Tibial nerve (tissue), 4 donors: ENCODE measurements around the gene PAQR7. TPM values are rescaled to one million over a fixed set of nuclear protein-coding genes. Genes with fewer than 3 reads are reported as not detected.

Source experiments
- DNase-seq, 2 donors: peaks; one replicate each; pipeline ENCODE4 v3.0.0-alpha.2; 2019; ENCODE audit warnings: low spot score in 2 of 2
- H3K27ac ChIP-seq, 4 donors: fragments of 200-600 bp; sonication (generic) in 3 of 4; one replicate each; pipeline ENCODE4 v1.5.1; 2017 to 2019; ENCODE audit warnings: mild to moderate bottlenecking in 1 of 4
- H3K27me3 ChIP-seq, 2 donors: fragments of 200-600 bp; sonication (generic) in 1 of 2; one replicate each; pipeline versions ENCODE4 v1.5.1 to v1.6.0; 2017 to 2019
- H3K36me3 ChIP-seq, 3 donors: fragments of 200-600 bp; sonication (generic); one replicate each; pipeline ENCODE4 v1.5.1; 2018 to 2019
- H3K4me1 ChIP-seq, 4 donors: fragments of 200-600 bp; sonication (generic) in 3 of 4; one replicate each; pipeline ENCODE4 v1.5.1; 2017 to 2019
- H3K4me3 ChIP-seq, 4 donors: fragments of 200-600 bp; sonication (generic) in 3 of 4; one replicate each; pipeline ENCODE4 v1.5.1; 2017 to 2019; ENCODE audit warnings: mild to moderate bottlenecking in 1 of 4, moderate library complexity in 1 of 4
- H3K9me3 ChIP-seq, 4 donors: fragments of 200-600 bp; sonication (generic) in 3 of 4; one replicate each; pipeline ENCODE4 v1.5.1; 2017 to 2019
- EP300 ChIP-seq, 2 donors: sonication (generic); formaldehyde crosslinking; IDR thresholded peaks; one replicate each; pipeline ENCODE4 v1.6.1; 2017; ENCODE audit warnings: antibody characterized with exemption in 2 of 2, mild to moderate bottlenecking in 1 of 2
- POLR2A ChIP-seq, 2 donors: fragments of 450-650 bp; IDR thresholded peaks; one replicate each; pipeline ENCODE4 v1.6.1; 2017; ENCODE audit warnings: antibody characterized with exemption in 2 of 2, mild to moderate bottlenecking in 2 of 2, moderate library complexity in 2 of 2
- WGBS, 2 donors: methylation state at CpG; one replicate each; pipeline ENCODE4 v1.1.5; 2018; 5-methylcytosine and 5-hydroxymethylcytosine counted together
- total RNA-seq, 4 donors: library from RNA; depleted of rRNA; stranded (reverse); fragments of >200 nt; gene quantifications; one replicate each; pipeline ENCODE4 v1.1.0, GENCODE V29; 2016
- TF ChIP-seq, protein P1 (sequence below), 5 experiments: fragments of 200-600 bp in 3 of 5; fragments of 450-650 bp in 2 of 5; sonication (generic) in 3 of 5; IDR thresholded peaks; one replicate each; pipeline ENCODE4 v1.5.1; 2016 to 2019; ENCODE audit warnings: antibody characterized with exemption in 5 of 5, mild to moderate bottlenecking in 3 of 5, moderate library complexity in 2 of 5

PAQR7 gene
- total RNA-seq, 4 donors from 2014 or later = 5.4 to 8.7 (median 7.5) TPM

DNA sequence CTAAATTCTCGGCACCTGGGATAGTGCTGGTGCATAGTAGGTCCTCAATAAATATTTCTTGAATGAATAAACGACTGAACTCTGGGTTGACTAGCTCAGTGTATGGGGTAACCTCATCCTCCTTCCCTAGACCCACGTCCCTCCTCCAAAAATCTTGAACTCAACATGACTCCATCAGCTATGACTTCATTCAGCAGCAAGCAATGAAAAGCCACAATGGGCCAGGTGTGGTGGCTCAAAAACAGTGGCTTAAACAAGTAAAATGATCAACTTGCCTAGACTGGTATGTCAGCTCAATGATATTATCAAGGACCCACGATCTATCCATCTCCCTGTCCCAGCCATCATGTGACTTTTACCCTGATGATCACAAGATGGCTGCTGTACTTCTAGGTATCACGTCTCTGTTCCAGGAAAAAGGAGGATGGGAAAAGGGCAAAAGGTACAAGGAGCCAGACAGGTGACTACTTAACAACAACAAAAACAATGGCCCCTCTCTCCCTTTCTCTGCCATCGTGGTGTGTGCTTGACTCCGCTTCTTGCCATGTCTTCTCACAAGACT, 13.0 kb upstream of the PAQR7 start:
- 78 to 79% methylated on average over 7 of the region's 7 CpGs for WGBS, 2 donors
- no peak for TF ChIP-seq EP300 (IDR thresholded peaks at IDR 0.05)
- TF ChIP-seq, protein P1, sequence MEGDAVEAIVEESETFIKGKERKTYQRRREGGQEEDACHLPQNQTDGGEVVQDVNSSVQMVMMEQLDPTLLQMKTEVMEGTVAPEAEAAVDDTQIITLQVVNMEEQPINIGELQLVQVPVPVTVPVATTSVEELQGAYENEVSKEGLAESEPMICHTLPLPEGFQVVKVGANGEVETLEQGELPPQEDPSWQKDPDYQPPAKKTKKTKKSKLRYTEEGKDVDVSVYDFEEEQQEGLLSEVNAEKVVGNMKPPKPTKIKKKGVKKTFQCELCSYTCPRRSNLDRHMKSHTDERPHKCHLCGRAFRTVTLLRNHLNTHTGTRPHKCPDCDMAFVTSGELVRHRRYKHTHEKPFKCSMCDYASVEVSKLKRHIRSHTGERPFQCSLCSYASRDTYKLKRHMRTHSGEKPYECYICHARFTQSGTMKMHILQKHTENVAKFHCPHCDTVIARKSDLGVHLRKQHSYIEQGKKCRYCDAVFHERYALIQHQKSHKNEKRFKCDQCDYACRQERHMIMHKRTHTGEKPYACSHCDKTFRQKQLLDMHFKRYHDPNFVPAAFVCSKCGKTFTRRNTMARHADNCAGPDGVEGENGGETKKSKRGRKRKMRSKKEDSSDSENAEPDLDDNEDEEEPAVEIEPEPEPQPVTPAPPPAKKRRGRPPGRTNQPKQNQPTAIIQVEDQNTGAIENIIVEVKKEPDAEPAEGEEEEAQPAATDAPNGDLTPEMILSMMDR (IDR thresholded peaks at IDR 0.05) = no peak
- TF ChIP-seq POLR2A (IDR thresholded peaks at IDR 0.05) = no peak
- DNase-seq = no peak

DNA sequence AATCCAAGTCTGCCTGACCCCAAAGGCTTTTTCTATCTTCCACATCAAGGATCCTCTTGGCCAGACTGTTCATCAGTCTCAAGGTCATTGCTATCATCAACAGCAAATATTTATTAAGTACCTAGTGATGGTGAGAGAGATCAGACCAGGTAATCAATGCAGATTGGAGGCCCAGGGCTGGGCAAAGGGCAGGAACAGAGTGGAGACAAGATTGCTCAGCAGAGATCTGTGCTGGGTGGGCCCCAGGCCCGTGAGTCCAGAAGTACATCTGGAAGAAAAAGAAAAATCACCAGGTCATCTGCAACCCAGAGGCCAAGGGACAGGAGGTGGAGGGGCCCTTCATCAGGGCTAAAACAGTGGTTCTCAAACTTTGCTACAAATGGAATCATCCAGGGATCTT, 10.1 kb upstream of the PAQR7 start:
- H3K4me1 ChIP-seq = peaks cover 0 to 8% (median 0%) of the 10 kb centered on the region in 4 donors
- peaks cover 0 to 4% (median 0%) of the 10 kb centered on the region in 3 donors for H3K36me3 ChIP-seq
- no peak overlapping the region for H3K4me3 ChIP-seq
- WGBS, 2 donors = 59 to 83% methylated on average over 1 of the region's 1 CpG
- DNase-seq = no peak
- H3K27me3 ChIP-seq = no peaks in the 10 kb centered on the region
- TF ChIP-seq EP300 (IDR thresholded peaks at IDR 0.05) (no peak), POLR2A (IDR thresholded peaks at IDR 0.05) (no peak)
- TF ChIP-seq, protein P1 (IDR thresholded peaks at IDR 0.05) = no peak
- no peaks in the 10 kb centered on the region for H3K9me3 ChIP-seq
- H3K27ac ChIP-seq = no peak overlapping the region

More for the DNA sequence above, 13.0 kb upstream of the PAQR7 start:
- Histone ChIP-seq H3K27me3 (no peaks in the 10 kb centered on the region), H3K4me3 (no peak overlapping the region), H3K27ac (no peak overlapping the region), H3K36me3 (peaks cover 0 to 4% (median 0%) of the 10 kb centered on the region in 3 donors), H3K9me3 (no peaks in the 10 kb centered on the region), H3K4me1 (peaks cover 0 to 33% (median 9%) of the 10 kb centered on the region in 4 donors)

DNA sequence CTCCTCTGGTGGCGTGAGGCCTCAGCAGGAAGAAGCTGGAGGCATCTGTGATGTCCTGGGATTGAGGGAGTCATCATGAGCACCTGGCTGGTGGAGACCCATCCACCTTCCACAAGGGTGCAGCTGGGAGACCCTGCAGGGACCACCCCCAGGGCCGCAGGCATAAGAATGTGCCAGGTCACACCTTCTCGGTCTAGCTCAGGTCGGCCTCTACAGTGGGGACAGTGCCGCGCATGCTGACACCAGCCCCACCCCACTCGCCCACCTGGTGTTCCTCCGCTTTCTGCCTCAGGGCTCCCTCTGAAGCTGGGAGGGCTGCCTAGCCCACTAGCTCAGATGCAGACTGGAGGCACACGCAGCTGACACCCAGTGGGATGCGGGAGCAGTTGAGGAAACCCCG, 5.8 kb upstream of the PAQR7 start:
- no peak for TF ChIP-seq POLR2A (IDR thresholded peaks at IDR 0.05)
- TF ChIP-seq EP300 (IDR thresholded peaks at IDR 0.05) = no peak
- TF ChIP-seq, protein P1 (IDR thresholded peaks at IDR 0.05) = no peak
- Histone ChIP-seq H3K36me3 (peaks cover 0 to 4% (median 0%) of the 10 kb centered on the region in 3 donors), H3K4me3 (no peak overlapping the region), H3K27me3 (no peaks in the 10 kb centered on the region), H3K27ac (no peak overlapping the region), H3K9me3 (no peaks in the 10 kb centered on the region), H3K4me1 (peaks cover 0 to 3% (median 0%) of the 10 kb centered on the region in 4 donors)
- WGBS, 2 donors = 82 to 88% methylated on average over 6 to 11 of the region's 11 CpGs
- no peak for DNase-seq

DNA sequence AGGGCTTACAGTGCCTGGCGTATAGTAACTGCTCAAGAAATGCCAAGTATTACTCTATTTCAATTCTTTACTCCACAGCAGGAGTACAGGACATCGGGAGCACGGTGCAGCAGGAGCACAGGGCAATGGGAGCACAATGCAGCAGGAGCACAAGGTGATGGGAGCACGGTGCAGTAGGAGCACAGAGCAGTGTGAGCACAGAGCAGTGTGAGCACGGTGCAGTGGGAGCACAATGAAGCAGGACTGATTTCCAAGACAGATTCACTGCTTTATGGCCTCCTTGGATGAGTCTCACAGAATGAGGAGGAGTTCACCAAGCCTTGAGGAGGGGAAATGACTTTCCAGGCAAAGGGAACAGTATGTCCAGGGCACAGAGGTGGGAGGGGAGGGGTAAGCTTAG, 5.0 kb upstream of the PAQR7 start:
- Histone ChIP-seq H3K27me3 (no peaks in the 10 kb centered on the region), H3K9me3 (no peaks in the 10 kb centered on the region), H3K36me3 (peaks cover 0 to 4% (median 0%) of the 10 kb centered on the region in 3 donors), H3K4me3 (no peak overlapping the region), H3K4me1 (peaks cover 0 to 9% (median 0%) of the 10 kb centered on the region in 4 donors), H3K27ac (no peak overlapping the region)
- TF ChIP-seq POLR2A (IDR thresholded peaks at IDR 0.05) = no peak
- TF ChIP-seq EP300 (IDR thresholded peaks at IDR 0.05) = no peak
- TF ChIP-seq, protein P1 (IDR thresholded peaks at IDR 0.05) = no peak
- DNase-seq = no peak
- WGBS, 2 donors = 87 to 88% methylated on average over 5 of the region's 5 CpGs

DNA sequence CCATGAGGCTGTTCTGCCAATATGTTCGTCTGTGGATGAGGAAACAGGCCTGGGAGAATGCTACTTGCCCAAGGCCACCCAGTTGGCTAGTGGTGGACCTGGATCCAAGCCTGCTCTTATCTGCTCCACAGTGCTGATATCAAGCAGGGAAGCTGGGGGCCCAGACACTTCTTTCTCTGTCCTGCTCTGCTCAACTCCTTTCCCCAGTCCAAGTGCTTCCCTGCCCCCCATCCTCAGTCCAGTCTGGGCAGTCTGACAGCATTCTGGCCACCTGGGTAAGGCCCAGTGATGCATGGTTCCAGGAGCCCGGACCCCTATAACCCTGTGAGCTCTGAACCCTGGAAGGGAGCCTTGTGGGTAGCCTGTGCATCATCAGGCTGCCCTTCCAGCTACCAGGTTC, 4.2 kb upstream of the PAQR7 start:
- Histone ChIP-seq H3K9me3 (no peaks in the 10 kb centered on the region), H3K4me1 (peaks cover 0 to 15% (median 3%) of the 10 kb centered on the region in 4 donors), H3K27me3 (no peaks in the 10 kb centered on the region), H3K27ac (peak overlapping the region in 1 of 4 donors; percentile 1), H3K36me3 (no peaks in the 10 kb centered on the region), H3K4me3 (no peak overlapping the region)
- no peak for DNase-seq
- TF ChIP-seq POLR2A (IDR thresholded peaks at IDR 0.05) (no peak), EP300 (IDR thresholded peaks at IDR 0.05) (no peak)
- TF ChIP-seq, protein P1 (IDR thresholded peaks at IDR 0.05) = no peak
- 63 to 70% methylated on average over 2 of the region's 2 CpGs for WGBS, 2 donors
